NCI-H1930 (cell line): Measurements from ENCODE around the gene CELF5.
"Not testable (repeated sequence)": the region's sequence is repeated elsewhere in the genome, so short reads cannot be mapped to it uniquely, and the experiment has no call there.

Experiments
- DNase-seq, 2 experiments: peaks; one replicate each; lab custom pipeline; 2025; lab: John Stamatoyannopoulos, UW

CELF5 gene

DNA sequence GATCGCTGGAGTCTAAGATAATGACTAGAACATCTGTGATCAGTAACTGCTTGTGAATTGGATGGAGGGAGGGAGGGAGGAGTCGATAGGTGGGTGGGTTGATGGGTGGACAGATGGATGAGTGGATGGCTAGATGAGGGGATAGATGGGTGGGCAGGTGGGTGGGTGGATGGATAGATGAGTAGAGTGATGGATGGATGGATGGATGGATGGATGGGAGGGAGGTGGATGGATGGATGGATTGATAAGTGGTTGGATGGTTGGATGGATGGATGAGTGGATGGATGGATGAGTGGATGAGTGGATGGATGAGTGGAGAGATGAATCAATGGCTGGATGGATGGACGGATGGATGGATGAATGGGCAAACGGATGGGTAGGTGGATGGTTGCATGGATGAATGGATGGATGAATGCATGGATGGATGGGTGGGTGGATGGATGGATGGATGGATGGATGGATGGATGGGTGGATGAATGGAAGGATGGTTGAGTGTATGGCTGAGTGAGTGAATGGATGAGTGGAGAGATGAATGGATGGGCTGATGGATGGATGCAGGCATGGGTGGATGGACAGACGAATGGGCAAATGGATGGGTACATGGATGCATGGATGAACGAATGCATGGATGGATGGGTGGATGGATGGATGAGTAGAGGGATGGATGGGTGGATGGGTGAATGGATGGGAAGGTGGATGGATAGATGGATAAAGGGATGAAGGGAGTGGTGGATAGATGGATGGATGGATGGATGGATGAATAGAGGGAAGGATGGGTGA lies 97.9 kb downstream of the CELF5 start:
- DNase-seq, result no peak

DNA sequence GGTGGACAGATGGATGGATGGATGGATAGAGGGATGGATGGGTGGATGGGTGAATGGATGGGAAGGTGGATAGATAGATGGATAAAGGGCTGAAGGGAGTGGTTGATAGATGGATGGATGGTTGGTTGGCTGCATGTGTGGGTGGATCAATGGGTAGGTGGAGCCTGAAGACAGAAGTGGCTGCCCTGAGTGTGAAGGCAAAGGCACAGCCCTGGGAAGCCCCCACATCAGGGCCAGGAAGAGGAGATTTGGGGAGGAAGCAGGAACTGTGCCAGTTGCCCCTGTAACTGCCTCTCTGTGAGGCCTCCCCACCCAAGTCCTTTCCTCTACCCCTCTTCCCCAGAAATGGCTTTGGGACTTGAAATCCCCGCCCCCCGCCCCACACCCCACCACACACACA lies 98.6 kb downstream of the CELF5 start:
- DNase-seq, result no peak

DNA sequence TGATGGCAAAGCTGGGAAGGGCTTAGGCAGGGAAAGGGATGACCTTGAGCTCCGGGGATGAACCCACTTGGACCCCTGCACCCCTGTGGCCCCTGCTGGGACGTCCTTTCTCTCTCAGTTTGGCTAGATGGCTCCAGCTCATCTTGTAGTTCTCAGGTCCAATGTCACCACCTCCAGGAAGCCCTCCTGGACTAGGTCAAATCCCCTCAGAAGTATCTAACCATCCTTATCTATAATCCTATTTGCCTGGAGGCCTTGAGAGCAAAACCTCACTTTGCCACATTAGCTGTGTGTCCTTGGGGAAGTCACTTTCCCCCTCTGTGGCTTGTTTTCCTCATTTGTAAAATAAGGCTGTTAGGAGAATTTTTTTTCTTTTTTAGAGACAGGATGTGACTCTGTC lies 99.2 kb downstream of the CELF5 start:
- no peak for DNase-seq

DNA sequence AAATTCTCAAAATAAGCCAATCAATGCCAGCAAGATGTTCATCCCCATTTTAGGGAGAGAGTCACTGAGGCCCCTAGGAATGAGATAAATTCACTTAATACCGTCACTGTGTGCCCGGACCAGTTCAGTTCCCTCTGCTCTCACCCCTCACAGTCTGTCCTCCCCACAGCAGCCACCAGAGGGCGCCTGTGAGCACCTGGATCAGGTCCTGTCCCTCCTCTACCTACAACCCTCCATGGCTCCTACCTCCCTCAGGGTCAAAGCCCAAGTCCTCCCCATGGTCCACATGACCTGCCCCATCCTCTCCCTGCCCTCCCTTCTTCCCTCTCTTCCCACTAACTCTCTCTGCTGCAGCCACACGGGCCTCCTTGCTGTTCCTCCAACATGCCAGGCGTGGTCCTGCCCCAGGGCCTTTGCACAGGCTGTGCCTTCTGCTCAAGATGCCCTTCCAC lies 100.0 kb downstream of the CELF5 start:
- DNase-seq, result no peak

DNA sequence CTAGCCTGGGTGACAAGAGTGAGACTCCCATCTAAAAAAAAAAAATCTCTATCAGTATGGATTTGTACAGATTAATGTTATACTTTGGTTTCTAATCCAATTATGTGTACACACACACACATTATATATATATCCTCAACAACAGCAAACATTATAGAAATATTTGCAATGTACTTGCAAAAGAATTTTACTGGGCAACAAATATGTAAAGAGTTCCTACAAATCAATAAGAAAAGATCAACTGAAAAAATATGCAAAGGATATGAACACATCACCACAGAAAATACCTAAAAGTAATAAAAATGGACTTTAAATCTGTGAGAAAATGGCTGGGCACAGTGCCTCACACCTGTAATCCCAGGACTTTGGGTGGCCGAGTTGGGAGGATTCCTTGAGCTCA lies 101.0 kb downstream of the CELF5 start:
- DNase-seq, result no peak

DNA sequence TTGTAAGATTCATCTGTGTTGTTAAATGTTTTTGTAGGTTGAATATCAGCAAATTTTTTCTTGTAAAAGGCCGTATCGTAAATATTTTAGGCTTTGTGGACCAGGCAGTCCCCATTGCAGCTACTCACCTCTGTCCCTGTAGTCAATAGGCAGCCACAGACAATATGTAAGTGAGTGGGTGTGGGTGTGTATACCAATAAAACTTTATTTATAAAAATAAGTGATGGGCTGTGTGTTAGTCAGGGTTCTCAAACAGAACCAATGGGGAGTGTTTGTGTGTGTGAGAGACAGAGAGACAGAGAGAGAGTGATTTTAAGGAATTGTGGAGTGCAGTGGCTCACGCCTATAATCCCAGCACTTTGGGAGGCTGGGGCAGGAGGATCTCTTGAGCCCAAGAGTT lies 104.3 kb downstream of the CELF5 start:
- DNase-seq, result no peak

DNA sequence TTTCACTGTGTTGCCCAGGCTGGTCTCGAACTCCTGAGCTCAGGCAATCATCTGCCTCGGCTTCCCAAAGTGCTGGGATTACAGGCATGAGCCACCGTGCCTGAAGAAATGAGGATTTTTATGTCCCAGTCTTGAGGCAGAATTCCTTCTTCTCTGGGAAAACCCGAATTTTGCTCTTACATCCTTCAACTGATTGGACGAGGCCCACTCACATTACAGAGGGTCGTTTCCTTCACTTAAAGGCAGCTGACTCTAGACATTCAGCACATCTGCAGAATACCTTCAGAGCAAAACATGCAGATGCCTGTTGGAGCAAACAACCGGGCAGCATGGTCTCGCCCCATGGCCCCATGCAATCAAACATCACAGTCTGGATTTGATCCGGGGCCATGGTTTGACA lies 105.6 kb downstream of the CELF5 start:
- DNase-seq, result no peak

DNA sequence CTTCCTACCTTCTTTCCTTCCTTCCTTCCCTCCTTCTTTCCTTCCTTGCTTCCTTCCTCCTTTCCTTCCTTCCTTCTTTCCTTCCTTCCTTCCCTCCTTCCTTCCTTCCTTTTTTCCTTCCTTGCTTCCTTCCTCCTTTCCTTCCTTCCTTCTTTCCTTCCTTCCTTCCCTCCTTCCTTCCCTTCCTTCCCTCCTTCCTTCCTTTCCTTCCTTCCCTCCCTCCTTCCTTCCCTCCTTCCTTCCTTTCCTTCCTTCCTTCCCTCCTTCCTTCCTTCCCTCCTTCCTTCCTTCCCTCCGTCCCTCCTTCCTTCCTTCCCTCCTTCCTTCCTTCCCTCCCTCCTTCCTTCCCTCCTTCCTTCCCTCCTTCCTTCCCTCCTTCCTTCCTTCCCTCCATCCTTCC lies 107.8 kb downstream of the CELF5 start:
- DNase-seq, result not testable (repeated sequence)

DNA sequence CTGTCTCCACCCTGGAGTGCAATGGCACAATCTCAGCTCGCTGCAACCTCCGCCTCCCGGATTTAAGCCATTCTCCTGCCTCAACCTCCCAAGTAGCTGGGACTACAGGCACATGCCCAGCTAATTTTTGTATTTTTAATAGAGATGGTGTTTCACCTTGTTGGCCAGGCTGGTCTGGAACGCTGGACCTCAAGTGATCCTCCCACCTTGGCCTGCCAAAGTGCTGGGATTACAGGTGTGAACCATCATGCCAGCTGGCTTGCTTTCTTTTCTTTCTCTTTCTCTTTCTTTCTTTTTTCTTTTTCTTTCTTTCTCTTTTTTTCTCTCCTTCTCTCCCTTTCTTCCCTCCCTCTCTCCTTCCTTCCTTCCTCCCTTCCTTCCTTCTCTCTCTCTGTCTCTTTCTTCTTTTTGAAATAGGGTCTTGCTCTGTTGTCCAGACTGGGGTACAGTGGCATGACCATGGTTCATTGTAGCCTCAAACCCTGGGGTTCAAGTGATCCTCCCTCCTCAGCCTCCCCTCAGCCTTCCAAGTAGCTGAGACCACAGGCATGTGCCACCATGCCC lies 108.6 kb downstream of the CELF5 start:
- no peak for DNase-seq

DNA sequence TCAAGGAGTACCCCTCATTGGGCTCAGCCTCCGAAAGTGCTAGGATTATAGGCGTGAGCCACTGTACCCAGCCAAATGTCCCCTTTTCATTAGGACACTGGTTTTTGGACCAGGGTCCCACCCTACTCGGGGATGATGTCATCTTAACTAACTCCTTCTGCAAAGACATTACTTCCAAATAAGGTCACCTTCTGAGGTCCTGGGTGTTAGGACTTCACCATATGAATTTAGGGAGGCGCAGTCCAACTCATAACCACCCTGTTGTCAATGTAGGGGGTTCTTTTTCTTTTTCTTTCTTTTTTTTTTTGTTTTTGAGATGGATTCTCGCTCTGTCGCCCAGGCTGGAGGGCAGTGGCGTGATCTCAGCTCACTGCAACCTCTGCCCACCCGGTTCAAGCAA lies 109.2 kb downstream of the CELF5 start:
- DNase-seq, result no peak

DNA sequence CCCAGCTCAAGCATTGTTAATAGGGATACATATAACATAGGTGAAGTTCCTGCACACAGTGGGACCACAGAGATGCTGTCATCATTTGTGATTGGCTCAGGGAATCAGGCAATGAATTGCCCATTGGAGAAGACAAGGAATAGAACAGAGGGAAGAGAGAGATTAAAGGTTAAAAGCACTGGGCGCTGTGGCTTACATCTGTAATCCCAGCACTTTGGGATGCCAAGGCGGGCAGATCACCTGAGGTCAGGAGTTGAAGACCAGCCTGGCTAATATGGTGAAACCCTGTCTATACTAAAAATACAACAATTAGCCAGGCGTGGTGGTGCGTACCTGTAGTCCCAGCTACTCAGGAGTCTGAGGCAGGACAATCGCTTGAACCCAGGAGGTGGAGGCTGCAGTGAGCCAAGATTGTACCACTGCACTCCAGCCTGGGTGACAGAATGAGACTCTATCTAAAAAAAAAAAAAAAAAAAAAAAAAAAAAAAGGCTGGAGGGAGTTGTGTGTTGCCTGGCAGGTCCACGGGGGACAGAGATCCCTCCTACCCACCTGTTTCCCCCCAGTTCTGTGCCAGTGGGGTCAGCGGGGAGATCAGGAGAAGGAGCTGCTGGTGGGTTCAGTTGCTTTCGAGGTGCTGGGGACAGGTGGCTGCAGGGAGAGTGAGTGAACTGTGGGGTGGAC lies 110.4 kb downstream of the CELF5 start:
- DNase-seq, result not testable (repeated sequence)

DNA sequence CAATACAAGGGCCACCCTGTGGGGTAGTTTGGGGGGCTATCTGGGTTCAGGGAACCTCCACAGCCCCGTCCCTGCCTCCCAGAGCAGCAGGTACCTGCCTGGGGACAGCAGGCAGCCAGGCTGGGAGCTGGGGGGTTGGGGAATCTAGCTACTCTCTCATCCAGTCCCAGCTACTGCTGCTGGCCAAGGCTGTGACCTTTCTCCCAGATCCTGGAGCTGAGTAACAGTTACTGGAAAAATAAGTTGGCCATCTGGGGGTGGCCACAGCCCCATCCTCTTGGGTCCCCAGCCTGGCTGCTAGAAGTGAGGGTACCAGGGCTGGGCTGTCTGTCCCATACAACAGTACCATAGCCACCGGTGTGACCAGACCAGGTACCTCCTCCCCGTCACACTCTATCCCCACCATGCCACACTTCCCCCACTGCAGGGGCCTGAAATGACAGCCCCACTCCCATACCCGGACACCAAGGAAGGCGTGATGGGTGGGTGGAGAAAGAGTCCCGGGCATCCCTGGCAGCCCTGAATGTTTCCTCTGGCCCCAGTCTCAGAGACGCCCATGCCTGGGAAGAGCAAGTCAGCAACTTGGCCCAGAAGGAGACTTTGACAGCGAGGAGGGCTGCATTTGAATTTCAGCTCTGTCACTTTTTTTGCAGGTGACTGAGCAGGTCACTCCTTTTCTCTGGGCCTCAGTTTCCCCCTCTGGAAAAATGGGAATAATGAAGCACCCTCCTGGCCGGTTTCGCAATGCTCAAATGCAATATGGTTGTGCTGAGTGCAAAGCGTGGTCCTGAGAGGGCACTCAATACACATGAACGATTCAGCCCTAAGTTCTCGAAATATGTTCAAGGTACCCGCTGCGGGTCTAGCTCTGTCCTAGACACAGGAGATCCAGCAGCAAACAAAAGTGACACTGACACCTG lies 111.2 kb downstream of the CELF5 start:
- DNase-seq, result no peak

DNA sequence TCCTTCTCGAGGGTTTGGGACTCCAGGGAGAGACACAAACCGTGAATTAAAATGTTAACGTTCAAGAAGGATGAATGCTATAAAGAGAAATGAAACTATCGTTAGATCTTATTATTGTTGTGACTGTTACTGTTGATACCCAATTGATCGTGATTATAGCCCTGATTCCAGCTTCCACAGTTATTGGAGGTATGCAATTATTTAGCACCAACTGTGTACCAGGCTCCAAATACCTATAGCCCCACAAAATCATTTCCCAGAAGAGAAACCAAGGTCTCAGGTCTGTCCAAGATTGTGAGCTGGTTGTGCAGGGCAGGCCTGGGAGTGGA lies 111.9 kb downstream of the CELF5 start:
- DNase-seq, result no peak

DNA sequence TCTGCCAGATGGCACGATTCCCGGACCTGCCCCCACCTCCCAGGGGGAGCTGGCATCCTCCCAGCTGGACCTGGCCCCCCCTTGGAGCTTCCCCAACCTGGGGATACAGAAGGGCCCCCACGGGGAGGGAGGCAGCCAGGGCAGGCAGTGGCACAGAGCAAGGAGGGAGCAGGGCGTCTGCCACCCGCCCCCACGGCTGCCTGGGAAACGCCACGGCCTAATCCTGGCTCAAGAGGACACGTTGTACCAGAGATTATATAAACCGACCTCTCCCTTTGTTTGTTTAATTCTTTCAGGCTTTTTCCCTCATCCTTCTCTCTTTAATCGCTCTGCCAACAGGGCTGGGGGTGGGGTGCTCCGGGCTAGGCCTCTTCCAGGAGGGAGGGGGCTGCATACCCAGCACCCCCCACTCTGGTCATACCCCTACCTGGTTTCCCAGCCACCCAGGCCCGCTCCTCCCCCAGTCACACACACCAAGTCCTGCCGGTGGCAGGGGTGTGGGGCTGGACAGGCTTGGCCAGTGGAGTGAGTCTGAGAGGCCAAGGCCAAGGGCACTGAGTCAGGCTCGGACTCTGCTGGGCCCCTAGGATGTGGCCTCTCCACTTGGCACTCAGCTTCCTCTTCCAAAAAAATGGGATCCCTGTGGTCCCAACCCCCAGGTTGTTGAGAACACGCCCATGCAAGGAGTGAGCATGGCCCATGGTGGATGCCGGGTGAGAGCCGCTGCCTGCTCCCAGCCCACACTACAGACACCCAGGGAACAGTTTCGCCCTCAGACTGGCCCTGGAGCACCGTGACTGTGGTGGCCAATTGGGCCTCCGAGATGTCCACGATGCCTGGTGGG lies 112.4 kb downstream of the CELF5 start:
- no peak for DNase-seq

DNA sequence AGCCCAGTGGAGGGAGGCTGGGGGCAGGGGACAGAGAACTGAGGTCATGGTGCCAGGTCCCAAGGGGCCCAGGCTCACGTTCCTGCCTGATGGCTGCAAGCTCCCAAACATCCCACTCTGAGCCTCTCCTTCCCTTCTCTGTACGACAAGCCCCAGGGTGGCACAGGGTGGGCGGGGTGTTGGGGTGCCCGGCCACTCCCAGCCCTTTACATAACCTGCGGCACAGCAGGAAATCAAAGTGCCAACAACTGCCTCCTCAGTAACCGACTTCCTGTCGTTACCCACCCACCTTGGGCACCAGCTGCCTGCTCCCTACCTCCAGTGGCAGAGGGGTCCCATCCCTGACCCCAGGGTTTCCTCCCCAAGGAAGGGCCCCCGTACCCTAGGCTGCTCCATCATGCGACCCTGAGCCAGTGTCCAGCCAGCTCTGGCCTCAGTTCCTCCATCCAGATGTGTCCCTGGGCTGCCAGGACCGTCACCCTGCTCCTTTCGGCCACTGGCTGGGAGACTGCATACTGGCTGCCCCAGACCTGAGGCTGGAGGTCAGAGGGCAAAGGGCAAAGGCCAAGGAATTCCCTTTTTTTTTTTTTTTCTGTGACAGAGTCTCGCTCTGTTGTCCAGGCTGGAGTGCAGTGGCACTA lies 114.2 kb downstream of the CELF5 start:
- DNase-seq, result no peak

DNA sequence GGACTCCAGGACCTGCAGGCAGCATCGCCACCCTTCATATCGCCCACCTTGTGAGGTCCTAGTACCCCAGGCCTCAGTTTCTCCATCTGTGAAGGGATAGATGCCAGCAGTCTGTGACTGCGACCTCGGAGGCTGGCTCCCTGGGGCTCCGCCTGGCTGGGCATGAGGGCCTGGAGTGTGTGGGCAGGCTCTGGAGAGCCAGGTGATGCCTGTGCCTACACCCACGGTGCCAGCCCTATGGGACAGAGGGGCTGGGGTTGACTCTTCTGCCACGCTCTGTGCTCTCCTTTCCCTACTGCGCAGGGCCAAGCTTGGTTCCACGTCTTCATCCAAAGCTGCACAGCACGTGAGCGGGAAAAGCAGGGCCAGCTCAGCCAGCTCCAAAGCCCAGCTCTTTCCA lies 115.9 kb downstream of the CELF5 start:
- no peak for DNase-seq

DNA sequence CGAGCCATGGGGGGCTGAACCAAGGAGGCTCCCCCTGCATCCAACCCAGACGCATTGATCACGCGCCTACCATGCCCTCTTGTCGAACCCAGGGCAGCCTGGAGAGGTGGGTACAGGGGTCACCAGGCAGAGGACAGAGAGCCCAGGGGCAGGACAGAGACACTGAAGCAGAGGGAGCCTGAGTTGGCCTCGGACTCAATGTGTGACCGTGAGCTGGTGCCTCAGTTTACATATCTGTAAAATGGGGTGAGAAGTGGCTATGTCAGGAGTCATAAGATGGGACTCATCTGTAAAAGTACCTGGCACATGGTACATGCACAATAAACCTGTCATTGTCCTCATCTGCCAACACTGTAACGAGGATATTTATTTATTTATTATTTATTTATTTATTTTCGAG lies 117.8 kb downstream of the CELF5 start:
- no peak for DNase-seq

DNA sequence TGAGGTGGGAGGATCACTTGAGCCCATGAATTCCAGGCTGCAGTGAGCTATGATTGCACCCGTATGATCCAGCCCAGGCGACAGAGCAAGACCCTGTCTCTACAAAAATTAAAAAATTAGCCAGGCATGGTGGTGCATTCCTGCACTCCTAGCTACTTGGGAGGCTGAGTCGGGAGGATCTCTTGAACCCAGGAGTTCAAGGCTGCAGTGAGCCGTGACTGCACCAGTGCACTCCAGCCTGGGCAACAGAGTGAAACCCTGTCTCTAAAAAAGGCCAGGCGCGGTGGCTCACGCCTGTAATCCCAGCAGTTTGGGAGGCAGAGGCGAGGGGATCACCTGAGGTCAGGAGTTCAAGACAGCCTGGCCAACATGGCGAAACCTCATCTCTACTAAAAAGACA lies 118.5 kb downstream of the CELF5 start:
- not testable (repeated sequence) for DNase-seq

DNA sequence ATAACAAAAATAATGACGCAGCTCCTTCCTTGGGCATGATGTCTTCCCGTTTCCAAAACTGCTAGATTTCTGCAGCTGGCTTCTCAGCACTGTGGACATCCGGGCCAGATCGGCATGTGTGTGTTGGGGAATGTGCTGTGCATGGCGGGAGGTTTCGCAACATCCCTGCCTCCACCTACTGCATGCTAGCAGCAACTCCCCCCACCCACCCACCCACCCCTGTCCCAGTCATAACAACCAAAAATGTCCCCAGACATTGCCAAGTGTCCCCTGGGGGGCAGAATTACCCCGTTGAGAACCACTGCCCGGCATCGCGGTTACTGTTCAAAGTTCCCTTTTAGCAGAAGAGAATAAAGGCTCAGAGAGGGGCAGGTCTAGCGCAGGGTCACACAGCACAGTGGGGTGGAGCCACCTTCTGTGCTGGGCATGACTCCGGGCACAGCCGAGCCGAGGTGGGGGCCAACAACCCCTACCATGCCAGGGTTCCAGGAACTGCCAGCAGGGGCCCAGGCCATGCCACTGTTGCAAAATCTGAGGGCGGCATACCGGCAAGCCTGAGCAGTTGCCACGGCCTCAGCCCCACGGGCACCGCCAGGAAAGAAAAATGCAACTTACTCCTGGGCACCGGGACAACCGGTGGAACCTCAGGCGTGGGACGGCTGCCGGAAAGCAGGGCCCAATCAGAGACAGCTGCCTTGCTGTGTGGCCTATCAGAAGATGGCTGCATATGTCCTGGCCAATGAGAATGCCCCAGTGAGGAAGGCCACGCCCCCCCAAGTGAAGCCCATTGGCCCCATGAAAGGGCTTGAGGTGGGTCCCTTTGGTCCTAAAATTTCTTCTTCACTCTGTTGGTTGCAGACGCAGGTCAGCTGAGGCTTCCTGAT lies 119.4 kb downstream of the CELF5 start:
- no peak for DNase-seq
